Measurements from ENCODE around the gene ZC3H13.
A peak's percentile ranks its signal among the peaks of the same experiment; 100 is the strongest.

The ZC3H13 gene

GRCh38 chr13:46088821-46089562 lies 36.4 kb upstream of the ZC3H13 start:
- TF ChIP-seq TCF12 (IDR thresholded peaks at IDR 0.05; ENCODE audit: low read depth) = no peak
- TF ChIP-seq ZBTB7A (IDR thresholded peaks at IDR 0.05; ENCODE audit: low read depth) = no peak
- TF ChIP-seq REST (IDR thresholded peaks at IDR 0.05; ENCODE audit: low read depth) = no peak
- TF ChIP-seq NFIC (IDR thresholded peaks at IDR 0.05) = no peak
- TF ChIP-seq FOXM1 (IDR thresholded peaks at IDR 0.05; ENCODE audit: borderline replicate concordance, low read depth) = no peak
- no peak for TF ChIP-seq EP300 (IDR thresholded peaks at IDR 0.05; ENCODE audit: borderline replicate concordance)
- TF ChIP-seq USF1 (IDR thresholded peaks at IDR 0.05) = peak; percentile 59
- no peak for TF ChIP-seq TEAD4 (IDR thresholded peaks at IDR 0.05)
- no peak for TF ChIP-seq YY1 (IDR thresholded peaks at IDR 0.05; ENCODE audit: low read depth)
- peak; percentile 65 for TF ChIP-seq MAX (IDR thresholded peaks at IDR 0.05)
- no peak for TF ChIP-seq RAD21 (IDR thresholded peaks at IDR 0.05; ENCODE audit: low read depth)
- TF ChIP-seq TAF1 (IDR thresholded peaks at IDR 0.05; ENCODE audit: low read depth) = no peak
- TF ChIP-seq CREB1 (IDR thresholded peaks at IDR 0.05; ENCODE audit: low read depth) = no peak
- no peak for TF ChIP-seq EGR1 (IDR thresholded peaks at IDR 0.05)
- no peak for TF ChIP-seq CEBPB (IDR thresholded peaks at IDR 0.05)

- TF ChIP-seq EP300 (IDR thresholded peaks at IDR 0.05; ENCODE audit: borderline replicate concordance) (no peak), CEBPB (IDR thresholded peaks at IDR 0.05) (no peak), YY1 (IDR thresholded peaks at IDR 0.05; ENCODE audit: low read depth) (no peak), EGR1 (IDR thresholded peaks at IDR 0.05) (no peak), MAX (IDR thresholded peaks at IDR 0.05) (no peak), TEAD4 (IDR thresholded peaks at IDR 0.05) (no peak), TCF12 (IDR thresholded peaks at IDR 0.05; ENCODE audit: low read depth) (no peak), REST (IDR thresholded peaks at IDR 0.05; ENCODE audit: low read depth) (no peak), RAD21 (IDR thresholded peaks at IDR 0.05; ENCODE audit: low read depth) (no peak), USF1 (IDR thresholded peaks at IDR 0.05) (no peak), FOXM1 (IDR thresholded peaks at IDR 0.05; ENCODE audit: borderline replicate concordance, low read depth) (no peak), TAF1 (IDR thresholded peaks at IDR 0.05; ENCODE audit: low read depth) (no peak), CREB1 (IDR thresholded peaks at IDR 0.05; ENCODE audit: low read depth) (no peak), ZBTB7A (IDR thresholded peaks at IDR 0.05; ENCODE audit: low read depth) (no peak), NFIC (IDR thresholded peaks at IDR 0.05) (no peak)
Measured at GRCh38 chr13:46087481-46087880, 34.9 kb upstream of the ZC3H13 start.

- TF ChIP-seq RAD21 (IDR thresholded peaks at IDR 0.05; ENCODE audit: low read depth) (no peak), USF1 (IDR thresholded peaks at IDR 0.05) (no peak), TEAD4 (IDR thresholded peaks at IDR 0.05) (no peak), FOXM1 (IDR thresholded peaks at IDR 0.05; ENCODE audit: borderline replicate concordance, low read depth) (no peak), ZBTB7A (IDR thresholded peaks at IDR 0.05; ENCODE audit: low read depth) (no peak), EP300 (IDR thresholded peaks at IDR 0.05; ENCODE audit: borderline replicate concordance) (no peak), TCF12 (IDR thresholded peaks at IDR 0.05; ENCODE audit: low read depth) (no peak), REST (IDR thresholded peaks at IDR 0.05; ENCODE audit: low read depth) (no peak)
Measured at GRCh38 chr13:46086985-46087384, 34.4 kb upstream of the ZC3H13 start.

All from Ishikawa (cell line).